HG03064 (cell line): Measurements from ENCODE around the gene C1orf232.

Experiments
- ATAC-seq: cut with Tn5 transposase; IDR thresholded peaks from one replicate; pipeline ENCODE4 v1.9.1; 2021; ENCODE audit warnings: low read depth; ENCODE audit not compliant: unreplicated experiment

C1orf232 gene

DNA sequence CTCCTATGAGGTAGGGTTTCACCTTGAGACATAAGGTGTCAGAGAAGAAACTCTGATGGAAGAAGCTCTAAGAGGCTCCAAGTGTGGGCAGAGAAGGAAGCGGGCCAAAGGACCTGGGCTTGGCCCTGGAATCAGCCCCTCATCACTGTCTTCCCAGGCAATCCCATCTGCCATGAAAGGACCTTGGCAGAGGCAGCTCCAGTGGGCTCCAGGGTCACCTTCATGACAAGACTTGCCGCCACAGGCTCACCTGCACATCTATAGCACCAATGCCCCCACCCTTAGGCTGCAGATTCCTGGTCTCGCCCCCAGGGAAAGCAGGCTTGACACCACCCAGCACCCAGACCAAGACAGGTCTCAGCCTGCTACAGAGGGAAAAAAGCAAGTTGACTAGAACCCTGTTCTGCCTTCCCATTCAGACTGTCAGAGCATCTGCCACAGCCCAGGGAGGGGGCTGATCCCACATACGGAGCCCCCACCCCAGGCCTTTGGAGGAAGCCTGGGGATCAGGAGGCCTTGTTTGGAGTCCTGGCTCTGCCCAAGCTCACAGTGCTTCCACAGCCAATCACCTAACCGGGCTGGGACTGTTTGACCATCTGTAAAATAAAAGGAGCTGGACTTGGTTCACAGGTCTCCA lies 10.4 kb downstream of the C1orf232 start:
- ATAC-seq = no peak

DNA sequence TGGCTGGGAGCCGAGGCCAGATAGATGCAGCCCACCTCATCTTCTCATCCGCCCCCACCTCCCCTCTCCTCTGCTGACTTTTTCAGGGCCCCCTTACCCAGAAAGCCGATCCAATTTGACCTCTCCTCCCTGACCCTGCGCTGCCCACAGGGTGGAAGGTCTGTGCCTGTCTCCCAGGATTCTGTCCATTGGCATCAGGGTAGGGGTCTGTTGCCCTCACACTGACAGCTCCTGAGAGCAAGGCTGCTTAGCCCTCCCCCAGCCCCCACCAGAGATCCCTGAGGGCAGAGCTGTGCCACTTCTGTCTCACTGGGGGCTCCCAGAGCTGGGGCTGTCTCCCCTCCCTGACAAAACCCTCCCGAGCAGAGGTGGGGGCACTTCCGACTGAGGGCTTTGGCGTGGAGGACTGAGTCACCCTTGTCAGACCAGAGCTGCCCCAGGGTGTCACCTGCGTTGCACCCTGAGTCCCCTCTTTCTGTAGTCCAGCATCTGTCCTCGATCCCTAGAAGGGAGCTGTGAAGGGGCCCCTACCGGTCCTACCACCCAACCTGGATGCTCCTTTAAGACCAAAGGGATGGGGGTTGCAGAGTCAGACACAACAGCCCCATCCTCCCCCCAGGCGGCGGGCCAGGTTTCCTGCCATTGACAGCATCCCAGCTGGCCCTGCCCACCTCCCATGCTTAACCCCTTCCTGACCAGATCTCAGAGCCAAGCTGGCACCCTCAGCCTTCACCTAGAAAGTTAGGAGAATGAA lies 12.3 kb downstream of the C1orf232 start:
- ATAC-seq = no peak

DNA sequence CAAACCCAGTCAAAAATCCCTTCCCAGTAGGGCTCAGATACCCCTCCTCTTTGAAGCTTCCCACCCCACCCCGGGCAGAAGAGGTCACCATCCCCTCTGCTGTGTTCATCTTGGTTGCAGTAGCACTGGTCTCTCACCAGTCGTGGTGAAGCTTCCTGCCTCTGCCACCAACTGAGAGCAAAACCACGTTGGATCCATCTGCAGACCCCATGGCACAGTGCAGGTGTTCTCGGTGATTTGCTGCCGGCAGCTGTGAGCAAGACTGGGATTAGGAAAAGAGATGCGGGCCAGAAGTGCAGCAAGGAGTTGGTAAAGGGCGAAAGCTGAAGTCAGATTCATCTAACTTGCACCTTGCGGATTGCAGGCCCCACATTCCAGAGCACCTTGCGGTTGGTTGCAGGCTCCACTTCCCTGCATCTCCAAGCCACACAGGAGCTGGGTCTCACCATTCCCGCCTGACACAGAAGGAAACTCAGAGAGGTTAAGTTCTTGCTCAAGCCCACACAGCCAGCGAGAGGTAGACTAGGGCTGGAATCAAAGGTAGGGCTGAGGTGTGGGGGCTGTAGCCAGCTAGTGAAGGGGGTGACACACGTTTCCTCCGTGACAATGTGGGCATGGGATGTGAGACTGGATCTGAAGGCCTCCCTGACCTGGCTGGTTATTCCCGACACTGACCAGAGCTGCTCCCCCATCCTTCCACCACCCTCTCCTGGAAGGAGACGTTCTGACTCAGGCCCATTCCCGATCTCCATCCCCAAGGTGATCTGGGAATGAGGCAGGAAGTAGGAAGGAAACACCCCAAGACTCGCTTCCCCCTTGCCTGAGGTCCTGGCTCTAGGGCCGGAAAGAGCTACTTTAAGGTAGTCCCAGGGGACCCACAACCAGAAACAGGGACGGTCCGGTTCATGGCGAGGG lies 13.1 kb downstream of the C1orf232 start:
- no peak for ATAC-seq

- no peak for ATAC-seq
Observed at GRCh38 chr1:26154750-26155149, 14.0 kb downstream of the C1orf232 start.

GRCh38 chr1:26153966-26154532 lies 14.7 kb downstream of the C1orf232 start:
- no peak for ATAC-seq

GRCh38 chr1:26148887-26149286 lies 19.9 kb downstream of the C1orf232 start:
- ATAC-seq = no peak

GRCh38 chr1:26145960-26146294 lies 22.8 kb downstream of the C1orf232 start:
- no peak for ATAC-seq

DNA sequence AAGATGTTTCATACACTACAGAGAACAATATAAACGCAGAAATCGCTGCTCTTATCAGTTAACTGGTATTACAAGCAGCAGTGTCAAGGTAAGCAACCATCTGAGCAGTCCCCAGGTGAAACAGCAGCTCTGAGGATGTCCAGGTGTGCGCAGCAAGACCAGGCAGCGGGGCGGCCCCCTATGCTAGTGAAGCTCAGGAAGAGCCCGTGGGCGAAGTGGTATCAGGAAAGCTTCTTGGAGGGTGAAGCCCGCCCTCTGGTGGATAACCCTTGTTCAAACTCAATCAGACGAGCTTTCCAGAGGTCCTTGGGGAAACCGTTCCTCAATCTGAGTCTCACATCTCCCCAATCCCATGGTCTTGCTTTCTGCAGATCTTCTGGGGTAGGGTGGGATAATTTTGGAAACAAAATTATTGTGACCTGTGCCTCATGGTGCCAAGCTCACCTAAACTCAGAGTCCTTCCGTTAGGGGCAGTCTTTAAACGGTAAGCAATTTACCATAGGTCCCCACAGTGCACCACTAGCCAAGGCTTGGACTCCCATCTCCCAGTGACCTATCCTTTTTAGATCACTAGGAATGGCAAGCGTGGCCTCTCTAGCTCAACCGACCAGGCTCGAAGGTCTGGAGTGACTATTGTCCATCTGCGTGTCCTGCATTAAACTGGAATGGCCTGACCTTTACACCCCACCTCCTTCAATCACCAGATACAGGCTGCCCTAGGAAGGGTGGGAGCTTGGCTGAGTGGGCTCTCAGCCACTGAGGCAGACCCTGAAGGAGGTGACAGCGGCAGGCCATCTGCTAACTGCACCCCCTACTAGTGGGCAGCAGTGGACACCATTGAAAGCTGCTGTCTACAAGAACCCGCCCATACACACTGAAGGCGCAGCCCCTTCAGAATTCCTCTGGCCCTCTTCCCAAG lies 23.5 kb downstream of the C1orf232 start:
- ATAC-seq = no peak

GRCh38 chr1:26142159-26142558 lies 26.6 kb downstream of the C1orf232 start:
- no peak for ATAC-seq

DNA sequence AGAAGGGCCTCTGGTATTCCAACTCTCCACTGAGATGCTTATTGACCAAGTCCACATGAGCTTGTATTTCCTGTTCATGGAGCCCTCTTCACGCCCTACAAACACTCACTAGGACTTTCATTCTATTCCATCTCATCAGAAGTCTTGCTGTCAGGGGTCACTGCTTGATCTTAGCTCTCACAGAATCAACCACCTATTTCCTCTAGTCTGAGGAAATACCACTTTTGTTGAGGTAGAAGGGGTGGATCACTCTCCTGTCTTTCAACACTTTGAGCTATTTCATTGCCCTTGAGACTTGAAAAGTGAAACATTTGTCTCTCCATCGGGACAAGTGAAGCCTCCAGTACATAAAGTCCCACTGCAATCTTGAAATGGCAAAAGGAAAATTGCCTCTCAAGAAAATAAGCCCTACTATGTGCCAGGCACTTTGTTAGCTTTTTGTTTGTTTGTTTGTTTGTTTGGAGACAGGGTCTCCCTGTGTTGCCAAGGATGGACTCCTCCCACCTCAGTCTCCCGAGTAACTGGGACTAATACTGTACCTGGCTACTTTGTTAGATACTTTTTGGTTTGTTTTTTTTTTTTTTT lies 29.7 kb downstream of the C1orf232 start:
- no peak for ATAC-seq

- no peak for ATAC-seq
Observed at GRCh38 chr1:26134466-26134865, 34.3 kb downstream of the C1orf232 start.

DNA sequence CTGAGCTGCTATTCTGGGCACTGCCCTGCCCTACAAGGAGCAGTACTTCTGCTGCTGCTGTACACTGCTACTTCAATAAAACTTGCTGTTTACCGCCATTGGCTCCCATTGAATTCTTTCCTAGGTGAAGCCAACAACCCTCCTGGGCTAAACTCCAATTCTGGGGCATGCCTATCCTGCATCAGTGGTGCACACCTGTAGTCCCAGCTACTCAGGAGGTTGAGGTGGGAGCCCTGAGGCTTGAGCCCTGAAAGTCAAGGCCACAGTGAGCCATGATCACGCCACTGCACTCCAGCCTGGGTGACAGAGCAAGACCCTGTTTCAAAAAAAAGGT lies 36.0 kb downstream of the C1orf232 start:
- no peak for ATAC-seq

DNA sequence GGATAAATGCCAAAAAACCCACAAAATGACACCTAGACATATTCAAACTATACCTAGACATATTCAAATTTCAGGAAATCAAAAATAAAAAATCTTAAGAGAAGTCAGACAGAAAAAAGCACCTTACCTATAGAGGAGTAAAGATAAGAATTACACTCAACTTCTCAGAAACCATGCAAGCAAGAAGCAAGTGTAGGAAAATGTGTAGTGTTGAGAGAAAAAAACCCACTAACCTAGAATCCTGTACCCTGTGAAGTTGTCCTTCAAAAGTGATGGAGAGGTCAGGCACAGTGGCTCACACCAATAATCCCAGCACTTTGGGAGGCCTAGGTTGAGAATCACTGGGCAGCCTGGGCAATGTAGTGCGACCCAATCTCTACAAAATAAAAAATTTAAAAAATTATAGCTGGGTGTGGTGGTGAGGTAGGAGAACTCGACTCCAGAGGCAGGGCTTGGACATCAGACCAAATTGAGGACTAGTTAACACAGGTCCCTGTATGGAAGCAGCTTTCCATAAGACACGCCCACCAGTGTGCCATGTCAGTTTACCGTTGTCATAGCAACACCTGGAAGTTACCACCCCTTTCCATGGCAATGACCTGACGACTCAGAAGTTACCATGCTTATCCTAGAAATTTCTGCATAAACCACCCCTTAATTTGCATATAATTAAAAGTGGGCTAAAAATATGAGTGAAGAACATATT lies 36.5 kb downstream of the C1orf232 start:
- no peak for ATAC-seq

DNA sequence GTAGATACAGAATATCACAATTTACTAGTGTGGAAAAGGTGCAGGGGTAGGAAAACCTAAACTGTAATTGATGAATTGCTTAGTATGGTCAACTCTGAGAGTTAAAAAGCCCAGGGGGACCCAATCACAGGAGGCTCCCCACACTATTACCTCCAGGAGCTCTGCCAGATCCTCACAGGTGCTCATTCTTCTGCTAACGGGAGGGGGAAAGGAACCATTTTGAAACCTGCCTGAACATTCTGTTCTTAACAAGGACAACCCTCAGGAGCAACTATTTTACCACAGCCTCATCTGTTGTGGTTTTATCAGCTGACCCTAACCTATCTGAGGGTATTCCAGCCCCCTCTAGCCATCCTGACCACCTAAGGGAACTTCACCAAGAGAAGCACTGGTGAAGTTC lies 38.1 kb downstream of the C1orf232 start:
- no peak for ATAC-seq

- no peak for ATAC-seq
Observed at GRCh38 chr1:26129778-26130177, 39.0 kb downstream of the C1orf232 start.

- no peak for ATAC-seq
Observed at GRCh38 chr1:26127235-26128163, 41.3 kb downstream of the C1orf232 start.

DNA sequence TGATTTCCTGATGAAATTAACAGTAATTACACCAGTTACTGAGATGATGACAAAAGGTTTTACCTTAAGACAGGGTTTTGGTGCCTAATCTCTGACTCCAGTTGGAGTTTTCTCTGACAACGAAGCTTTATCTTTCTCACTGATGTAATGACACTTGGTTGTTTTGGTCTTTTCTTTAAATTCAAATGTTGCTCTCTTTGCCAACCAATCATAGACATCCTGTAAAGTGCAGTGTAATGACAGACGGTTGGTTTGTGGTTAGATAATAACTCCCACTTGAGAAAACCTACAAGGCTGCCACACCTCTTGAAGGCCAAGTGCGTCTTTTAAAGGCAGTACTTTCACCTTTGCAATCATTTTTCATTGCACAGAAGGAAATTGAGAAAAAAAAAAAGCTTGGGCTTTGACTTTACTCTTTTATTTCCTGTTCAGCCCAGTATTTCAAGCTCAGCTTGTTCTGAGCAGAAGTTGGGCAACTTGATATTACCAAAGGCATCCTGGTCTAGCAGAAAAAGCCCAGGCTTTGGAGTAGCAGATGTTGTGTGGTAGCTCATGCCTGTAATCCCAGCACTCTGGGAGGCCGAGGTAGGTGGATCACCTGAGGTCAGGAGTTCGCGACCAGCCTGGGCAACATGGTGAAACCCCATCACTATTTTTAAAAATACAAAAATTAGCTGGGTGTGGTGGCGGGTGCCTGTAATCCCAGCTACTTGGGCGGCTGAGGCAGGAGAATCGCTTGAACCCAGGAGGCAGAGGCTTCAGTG lies 42.3 kb downstream of the C1orf232 start:
- no peak for ATAC-seq
